IMR-90 (cell line): ENCODE data around the gene NSUN4.

Experiments used
- BHLHE40 ChIP-seq: fragments of 150-350 bp; IDR thresholded peaks from 2 replicates; pipeline ENCODE4 v1.6.1; 2016; ENCODE audit warnings: mild to moderate bottlenecking, low read depth, low read length
- CEBPB ChIP-seq: IDR thresholded peaks from 2 replicates; pipeline ENCODE4 v1.6.1; 2012; ENCODE audit warnings: low read depth, low read length, improper control_type of control experiment
- CTCF ChIP-seq: conservative IDR thresholded peaks from 2 replicates; pipeline ENCODE4 v1.5.1; 2012; ENCODE audit warnings: mild to moderate bottlenecking, low read depth, low read length, improper control_type of control experiment
- POLR2A ChIP-seq: IDR thresholded peaks from 2 replicates; pipeline ENCODE4 v1.6.1; 2012; ENCODE audit warnings: mild to moderate bottlenecking, low read depth, low read length
- SMC3 ChIP-seq: fragments of 150-350 bp; IDR thresholded peaks from 2 replicates; pipeline ENCODE4 v1.6.1; 2016; ENCODE audit warnings: low read depth, mild to moderate bottlenecking, antibody characterized with exemption, low read length, moderate library complexity
- USF2 ChIP-seq: fragments of 150-350 bp; IDR thresholded peaks from 2 replicates; pipeline ENCODE4 v1.6.1; 2017; ENCODE audit warnings: mild to moderate bottlenecking, antibody characterized with exemption, low read length, low read depth

- TF ChIP-seq SMC3 (no peak), POLR2A (no peak), CTCF (no peak), USF2 (no peak), CEBPB (no peak), BHLHE40 (no peak)
These were observed 39.9 kb downstream of the NSUN4 start for GRCh38 chr1:46380508-46380907.
